Activated T-cell treated with anti-CD3 and anti-CD28 coated beads, Interleukin-2, amount 50 U/mL, for 1 hour (primary cell): ENCODE results near the gene TP63.

Source experiments
- DNase-seq: peaks from one replicate; pipeline ENCODE4 v3.0.0-alpha.2; 2020

The TP63 gene

DNA sequence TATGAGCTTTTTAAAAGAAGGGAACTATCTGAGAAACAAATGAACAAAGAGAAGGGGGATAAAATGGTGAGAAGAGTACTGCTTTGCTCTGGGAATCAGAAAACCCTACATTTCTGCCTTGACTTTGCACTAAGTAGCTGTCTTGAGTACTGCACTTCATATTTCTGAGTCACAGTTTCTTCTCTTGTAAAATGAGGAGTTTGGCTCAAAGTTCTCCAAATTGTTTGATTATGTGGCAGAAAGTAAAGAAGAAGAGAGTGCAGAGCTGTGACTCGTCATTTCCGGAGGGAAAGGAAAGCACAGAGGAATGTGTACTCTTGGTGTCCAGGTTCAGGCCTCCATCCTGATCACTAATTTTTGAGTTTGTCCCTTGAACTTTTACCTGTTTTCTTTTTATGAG, 54.7 kb downstream of the TP63 start:
- no peak for DNase-seq

DNA sequence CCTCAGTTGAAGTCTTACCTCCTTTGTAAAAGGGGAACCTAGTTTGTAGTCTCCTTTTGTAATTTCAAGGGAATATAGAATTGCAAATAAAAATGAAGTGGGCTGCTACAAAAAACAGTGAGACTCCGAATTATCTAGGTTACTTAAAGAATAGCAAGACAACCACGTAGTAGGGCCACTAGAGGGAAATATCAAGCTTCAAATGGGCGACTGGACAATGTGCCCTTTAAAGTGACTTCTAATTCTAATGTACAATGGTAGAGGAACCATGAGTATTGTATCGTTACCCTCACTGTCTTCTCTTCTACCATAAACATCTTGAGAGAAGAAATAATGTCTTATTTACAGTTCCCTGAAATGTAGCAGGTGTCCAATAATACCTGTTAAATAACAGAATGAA, 56.3 kb downstream of the TP63 start:
- DNase-seq = no peak

DNA sequence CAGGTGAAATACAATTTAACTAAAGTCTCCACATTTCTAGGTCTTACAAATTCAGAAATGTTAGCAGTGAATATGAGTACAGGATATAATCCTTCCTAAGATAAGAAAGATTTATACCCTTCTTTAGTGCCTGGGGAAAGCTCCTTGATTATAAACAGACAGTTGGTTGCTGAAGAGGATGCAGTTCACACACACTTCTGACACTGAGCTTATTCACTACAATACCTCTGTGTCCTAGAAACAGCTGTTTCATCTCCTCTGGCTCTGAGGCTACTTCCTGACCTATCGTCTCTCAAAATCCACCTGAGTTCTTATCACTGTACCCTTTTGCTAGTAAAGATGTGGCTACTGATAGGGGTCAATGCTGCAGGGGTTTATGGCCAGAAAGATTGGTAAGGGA, 57.1 kb downstream of the TP63 start:
- no peak for DNase-seq

DNA sequence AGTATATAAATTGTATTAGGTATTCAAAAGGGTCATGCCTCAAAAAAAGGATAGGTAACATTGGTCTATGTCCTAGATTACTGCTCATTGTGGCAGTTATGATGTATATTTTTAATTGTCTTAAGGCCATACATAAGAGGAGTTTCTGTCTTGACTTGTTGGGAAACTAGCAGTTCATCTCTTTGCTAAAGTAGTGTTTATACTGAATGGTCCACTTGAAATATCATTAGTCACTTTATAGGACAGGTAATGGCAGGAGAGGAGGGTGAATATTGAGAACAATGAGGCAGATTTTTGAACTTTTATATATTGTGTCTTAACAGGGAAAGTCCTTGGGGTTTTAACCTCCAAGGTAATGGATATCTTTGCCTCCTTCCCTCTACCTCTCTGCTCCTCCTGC, 58.4 kb downstream of the TP63 start:
- DNase-seq = no peak

DNA sequence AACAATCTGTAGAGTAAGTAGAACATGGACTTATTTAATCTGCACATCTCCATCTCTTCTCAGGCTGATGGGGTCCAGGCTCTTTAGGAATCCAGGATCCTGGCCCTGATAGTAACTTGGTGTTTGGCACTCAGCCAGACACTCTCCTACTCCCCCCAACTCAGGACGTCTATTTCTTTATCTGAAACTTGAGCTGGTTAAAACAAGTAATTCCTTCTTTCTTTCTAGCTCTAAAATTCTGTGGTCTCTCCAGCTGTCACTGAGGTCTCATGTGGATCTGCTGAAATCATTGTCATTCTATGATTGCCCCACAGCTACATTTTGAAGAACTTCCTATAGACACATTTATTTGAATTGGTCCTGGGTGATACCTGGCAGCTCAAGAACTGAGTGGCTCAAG, 59.0 kb downstream of the TP63 start:
- no peak for DNase-seq

DNA sequence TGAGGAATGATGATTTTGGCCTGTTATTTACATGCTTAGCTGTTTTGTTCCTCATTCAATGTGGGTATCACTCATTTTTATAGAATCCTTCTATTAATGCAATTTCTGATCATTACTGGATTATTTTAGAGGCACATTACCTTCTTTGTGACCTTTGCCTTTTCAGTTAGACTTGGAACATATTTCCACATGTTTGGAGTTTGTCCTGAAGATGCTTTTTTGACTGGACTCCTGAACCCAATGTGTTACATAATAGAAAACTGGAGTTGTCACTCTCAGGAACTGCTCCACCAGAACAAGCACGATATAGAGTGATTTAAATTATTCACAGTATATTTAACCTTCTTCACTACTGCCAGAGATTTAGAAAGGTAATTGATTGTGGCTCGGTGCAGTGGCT, 59.5 kb downstream of the TP63 start:
- DNase-seq = no peak

DNA sequence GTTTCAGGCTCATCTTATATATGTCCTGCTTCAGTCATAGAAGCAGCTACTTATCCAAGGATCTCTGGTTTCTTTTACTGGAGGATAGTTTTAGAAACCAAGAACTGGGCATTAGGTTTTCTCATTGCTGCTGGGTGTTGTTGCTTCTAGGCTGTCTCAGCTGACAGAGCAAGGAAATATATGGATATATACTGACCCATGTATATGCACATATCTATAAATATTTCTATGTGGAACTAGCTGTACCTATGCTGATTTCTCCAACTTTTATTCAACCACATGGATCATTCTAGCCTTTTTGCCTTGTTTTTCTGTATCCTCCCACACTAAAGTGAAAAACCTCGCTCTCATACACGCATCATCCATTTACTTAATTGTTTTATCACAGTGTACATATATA, 64.2 kb downstream of the TP63 start:
- no peak for DNase-seq

DNA sequence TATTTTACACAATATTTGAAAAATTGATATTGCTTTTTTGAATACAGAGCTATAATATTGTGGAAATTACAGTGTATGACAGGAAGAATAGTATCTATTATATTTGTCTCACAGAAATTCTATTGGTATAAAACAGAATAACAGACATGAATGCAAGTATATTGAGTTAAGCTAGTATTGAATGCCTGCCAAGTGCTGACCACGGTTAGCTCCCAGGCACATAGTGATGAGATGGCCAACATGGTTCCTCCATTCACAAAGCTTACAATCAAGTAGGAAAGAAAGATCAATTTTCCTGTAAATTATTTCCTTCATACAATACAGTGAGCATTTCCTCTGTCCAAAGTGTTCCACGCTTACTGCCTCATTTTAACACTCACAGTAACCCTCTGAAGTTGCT, 67.6 kb downstream of the TP63 start:
- DNase-seq = no peak

DNA sequence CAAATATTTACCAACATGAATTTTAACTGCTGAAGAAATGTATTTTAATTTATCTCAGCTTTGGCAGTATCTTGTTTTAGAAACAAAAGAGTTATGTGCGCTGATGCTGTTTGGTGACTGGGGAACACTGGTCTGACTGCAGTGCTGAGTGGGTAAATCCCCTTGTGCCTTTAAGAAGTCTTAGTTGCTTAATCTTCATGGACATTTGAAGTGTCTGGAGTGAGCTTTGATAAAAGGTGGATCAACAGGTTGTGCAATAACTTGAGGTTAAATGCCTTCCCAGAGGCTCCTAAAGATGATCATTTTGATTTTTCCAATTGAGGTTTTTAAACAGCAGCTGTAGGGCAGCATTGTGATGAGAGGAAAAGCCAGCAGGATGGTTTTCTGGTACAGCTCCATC, 68.7 kb downstream of the TP63 start:
- no peak for DNase-seq

DNA sequence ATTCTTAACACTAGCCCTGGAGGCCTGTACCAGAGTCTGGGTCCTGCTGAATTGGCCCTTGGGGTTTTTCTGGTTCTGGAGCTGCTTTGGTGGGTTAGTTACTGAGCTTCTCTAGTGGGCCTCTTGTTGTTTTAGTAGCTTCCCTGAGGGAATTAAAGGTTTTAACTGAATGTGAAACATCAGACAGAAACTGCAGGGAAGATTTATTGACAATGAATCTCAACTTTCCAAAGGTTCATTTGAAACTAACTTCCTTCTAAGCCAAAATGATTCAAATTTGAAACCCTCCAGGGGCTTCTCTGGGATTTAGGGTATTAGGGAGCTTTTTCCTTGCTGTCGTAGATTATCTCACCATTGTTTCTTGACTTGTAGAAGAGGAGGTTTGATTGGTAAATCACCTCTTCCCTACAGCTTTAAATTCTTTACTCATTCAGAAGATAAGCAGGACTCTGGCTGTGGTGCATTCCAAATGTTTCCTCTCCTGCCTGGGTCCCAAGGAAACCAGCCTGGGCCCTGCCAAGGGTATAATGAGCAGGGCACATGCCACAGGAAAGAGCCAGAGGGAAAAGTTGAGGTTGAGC, 71.0 kb downstream of the TP63 start:
- DNase-seq = no peak

DNA sequence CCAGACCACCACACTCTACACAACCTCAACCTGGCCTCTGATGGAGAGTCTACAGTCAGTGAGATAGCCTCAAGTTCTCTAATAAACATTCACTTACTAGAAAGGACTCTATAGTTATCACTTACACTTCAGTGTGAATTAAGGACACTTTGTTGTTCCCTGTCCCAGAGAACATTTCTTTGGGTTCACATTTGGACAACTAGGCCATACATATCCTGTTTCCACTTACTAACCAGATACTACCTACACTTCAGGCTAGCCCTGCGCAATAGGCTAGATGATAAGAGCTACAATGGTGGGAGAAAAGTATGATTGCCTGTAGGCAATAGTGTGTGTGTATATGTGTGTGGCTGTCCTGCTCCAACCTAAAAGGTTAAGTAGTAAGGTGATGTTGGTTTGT, 72.7 kb downstream of the TP63 start:
- DNase-seq = no peak

DNA sequence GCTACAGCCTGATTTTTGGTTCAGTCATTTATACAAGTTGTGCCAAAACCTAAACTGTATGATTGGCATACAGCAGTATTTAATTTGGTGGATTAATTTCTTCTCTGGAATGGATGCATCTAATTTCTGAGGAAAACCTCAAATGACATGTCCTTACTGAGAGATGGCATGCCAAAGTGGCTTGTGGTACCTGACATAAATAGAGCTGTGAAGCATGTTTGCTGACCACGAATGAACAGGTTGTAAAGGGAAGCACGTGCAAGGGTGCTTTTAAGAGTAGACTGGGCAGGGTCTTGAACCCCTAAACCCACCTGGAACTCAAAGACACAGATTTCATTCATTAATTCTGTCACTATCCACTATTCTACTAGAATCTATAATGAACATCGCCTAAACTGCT, 77.2 kb downstream of the TP63 start:
- no peak for DNase-seq

DNA sequence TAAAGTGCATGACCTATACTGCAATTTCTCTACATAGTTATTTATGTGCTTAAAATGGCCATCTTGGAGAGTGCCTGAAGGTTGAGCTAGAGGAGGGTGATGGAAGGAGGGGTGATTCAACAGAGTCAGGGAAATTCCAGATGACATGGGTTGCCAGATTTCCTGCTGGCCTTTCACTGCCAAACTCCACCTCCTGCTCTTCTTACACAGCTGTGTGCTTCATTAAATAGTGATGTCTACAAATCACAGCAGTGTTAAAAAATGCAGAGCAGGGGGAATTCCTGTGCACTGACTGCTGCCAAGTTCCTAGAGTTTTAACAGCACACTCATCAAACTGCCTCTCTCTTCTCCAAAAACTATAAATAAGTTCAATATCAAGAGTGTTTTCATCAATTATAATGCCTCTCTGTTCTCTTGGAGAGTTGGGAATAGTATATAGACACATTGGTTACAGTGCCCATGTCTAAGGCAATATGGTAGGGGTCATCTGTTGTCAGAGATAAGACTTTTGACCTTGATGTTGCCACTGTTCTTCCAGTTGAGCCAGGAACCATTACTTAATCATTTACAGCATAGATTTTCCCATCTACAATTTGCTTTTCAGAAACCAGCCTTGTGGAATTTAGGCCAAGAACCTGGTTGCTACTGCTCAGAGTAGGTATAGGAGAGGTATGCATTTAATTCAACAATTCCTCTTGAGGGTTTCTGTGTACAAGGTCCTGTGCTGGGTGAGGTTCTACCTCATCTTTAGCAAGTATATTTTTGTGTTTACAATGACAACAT, 79.6 kb downstream of the TP63 start:
- no peak for DNase-seq

DNA sequence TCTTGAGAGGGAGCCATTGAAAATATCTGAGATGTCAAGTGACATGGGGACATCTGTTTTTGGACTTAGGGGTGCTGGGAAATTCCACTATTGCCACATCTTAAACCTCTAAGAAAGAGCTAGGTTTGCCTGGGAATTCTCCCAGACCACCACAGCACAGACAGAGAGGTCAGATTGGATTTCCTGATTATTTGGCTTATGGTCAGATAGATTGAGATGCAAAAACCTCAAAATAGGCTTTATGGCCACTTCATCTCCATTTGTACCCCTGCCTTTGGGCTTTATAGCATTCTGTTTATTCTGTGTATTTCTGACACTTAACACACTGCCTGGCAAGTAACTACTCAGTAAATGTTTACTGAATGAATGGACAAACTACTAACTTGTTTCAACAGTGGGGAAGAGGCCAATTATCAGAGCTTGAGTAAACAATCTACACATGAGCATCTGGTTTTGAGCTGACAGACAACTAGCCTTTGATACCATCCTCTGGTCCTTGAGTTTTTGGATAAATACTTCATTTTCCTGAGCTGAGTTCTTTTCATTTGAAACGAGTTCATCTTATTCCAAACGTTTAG, 81.8 kb downstream of the TP63 start:
- no peak for DNase-seq

DNA sequence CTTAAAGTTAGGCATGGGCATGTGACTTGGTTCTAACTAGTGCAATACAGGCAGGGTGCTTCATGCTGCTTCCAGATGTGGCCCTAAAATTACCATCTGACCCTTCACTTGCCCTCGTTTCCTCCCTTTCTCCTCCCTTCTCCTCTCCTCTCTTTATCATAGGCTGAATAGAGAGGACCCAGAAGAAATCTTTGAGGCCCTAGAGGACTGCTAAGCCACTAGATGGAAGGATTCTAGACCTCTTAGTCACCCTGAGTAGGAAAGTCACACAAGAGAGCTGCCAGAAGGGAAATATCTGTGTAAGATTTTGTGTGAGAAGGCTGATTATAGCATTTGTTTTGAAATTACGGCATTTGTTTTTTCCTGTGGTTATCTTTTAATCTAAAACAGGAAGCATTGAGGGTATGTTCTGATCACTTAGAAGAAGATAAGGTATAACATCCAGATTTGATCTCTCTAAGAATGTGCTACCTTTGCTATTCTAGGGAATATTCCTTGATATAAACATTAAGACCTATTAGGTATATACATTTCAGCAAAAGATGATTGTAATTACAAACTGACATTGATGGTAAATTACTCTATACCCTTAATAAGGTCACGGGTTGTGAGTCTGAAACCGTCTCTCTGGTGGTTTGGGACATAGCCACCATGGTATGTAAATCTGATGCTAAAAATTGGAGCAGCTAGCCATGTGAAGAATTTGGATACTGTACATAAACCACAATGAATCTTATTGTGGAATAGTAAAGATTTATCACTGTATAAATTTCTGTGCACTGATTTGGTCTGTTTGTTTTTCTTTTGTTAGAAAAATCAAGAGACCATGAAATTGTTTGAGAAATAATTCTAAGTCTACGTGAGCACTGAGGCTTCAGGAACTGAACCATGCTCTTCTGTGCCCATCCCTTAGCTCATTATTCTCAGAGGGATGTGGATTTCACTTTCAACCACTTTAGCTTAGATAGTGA, 84.1 kb downstream of the TP63 start:
- no peak for DNase-seq

DNA sequence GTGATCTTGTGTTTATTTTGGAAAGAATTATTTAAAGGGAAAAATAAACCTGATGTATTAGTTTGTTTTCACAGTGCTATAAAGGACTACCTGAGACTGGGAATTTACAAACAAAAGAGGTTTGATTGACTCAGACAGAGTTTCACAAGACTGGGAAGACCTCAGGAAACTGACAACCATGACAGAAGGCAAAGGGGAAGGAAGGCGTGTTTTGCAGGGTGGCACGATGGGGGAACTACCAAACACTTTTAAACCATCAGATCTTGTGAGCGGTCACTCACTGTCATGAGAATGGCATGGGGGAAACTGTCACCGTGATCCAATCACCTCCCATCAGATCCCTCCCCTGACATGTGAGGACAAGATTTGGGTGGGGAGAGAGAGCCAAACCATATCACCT, 87.0 kb downstream of the TP63 start:
- no peak for DNase-seq

DNA sequence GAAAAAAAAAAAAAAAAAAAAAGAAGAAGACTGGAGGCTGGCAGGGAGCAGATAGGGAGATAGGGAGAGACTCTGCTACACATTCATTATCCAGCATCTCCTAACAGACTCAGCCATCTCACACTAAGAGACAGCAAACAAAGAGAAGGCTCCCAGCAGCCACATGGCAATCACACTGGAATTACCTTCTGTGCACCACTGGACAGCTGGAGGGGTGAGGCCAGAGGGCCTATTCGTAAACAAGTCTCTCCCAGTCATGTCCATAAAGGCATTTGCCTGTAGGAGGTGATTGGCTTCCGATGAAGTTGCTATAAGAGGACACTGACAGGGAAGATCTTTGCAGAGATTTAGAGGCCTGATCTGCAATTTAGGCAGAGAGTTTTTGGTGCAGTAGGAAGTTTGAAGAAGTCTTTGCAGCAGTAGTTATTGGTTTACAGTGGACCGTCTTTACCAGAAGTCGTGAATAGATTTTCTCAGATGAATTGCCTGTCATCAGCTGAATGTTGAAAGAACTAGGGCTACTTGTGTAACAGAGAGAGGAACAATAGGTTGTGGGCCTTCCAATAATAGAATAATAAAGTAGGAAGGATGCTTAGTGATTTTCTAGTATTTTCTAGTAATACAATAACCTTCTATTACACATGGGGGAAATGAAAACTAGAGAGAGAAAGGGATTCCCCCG, 89.7 kb downstream of the TP63 start:
- DNase-seq = no peak

DNA sequence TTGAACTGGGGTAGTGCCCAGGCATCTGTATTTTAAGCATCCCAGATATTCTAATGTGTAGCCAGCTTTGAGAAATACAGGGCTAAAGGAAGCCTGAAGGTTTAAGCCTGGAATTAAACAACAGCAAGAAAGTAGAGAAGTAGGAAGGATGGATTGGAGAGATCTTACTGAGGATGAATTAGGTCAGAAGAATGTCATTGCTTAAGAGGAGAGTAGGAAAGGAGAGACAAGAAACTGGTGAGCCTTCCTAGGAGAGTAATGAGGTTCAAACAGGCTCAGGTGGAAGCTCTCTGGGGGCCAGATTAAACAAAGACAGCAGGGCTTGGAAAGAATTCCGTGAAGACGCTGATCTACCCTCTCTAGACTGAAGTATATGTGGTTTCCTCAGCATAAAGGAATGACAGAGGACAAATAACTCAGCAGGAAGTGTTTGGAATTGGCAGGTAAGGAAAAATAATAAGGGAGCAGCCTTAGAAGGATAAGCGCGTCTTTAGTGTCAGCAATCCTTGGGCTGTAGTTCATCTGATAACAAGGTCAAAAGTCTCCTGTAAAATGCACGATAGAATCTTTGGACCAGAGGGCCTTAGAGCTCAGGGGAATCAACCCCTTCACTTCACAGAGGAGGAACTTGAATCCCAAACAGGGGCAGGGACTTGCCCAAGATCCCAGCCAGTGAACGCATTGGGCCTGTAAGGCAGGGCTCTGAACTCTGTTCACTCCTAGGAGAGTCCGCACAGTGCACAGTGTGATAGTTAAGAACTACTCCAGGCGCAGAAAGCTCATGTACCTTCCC, 90.9 kb downstream of the TP63 start:
- DNase-seq = no peak

DNA sequence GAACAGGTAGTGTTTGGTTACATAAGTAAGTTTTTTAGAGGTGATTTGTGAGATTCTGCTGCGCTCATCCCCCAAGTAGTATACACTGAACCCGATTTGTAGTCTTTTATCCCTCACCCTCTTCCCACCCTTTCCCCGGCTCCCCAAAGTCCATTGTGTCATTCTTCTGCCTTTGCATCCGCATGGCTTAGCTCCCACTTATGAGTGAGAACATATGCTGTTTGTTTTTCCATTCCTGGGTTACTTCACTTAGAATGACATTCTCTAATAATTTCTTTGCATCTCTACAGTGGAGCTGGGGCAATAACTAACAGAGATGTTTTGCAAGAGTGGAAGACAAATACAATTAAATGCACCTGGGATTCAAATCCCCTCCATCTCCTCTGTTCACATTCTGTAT, 93.2 kb downstream of the TP63 start:
- DNase-seq = no peak

DNA sequence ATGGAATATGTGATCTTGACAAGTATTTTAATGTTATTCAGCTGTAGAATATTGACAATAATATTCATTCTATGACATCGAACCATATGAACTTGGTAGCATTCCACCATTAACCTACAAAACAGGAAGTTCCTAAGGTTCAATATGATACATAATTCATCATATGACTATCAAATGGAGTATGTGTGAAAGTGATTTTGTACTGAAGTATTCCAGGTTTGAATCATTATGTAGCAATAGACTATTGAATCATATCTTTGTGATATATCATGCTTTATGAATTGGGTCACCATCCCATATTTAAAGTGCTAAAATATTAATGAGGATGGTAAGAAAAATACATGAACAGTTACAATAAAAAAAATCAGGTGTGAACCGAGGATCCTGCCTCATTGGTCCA, 95.1 kb downstream of the TP63 start:
- no peak for DNase-seq

DNA sequence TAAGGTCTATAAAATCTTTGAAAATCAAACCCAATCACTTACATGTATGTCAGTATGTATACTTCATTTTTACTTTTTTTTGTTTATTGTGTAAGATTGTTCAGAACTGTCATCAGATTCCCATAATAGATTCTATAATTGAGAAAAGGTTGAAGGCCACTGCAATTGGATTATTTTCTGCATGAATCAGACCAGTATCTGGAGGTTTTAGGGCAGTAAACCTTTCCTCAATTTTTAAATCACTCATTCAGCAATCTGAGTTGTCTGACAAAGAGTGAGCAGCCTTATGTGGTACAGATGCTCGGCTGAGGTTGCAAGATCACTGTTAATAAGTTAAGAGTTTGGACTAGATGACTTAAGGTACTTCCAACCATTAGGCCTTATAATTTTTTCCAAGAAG, 96.0 kb downstream of the TP63 start:
- DNase-seq = no peak

DNA sequence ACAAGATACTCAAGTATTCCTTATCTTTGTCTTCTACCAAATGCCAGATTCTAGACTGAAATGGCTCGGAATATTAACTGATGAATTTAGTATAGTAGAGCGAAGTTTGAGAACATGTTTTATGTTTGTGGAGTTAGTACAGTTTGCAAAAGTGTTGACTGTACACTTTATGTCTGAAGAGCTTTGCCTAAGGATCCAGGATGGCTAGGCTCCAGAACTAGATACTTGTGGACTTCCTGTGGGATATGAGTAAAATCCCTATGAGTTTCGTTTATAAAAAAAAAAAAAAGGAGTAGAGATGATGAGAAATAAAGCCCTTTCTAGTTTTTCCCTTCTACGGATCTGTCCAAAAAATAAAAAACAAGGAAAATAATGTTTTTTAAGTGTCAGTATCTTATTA, 96.7 kb downstream of the TP63 start:
- no peak for DNase-seq
